Stimulated activated CD8-positive, alpha-beta memory T cell treated with anti-CD3 and anti-CD28 coated beads, Interleukin-2, amount 100 ng/mL, for 48 hours (primary cell): ENCODE results near the gene TRIM17.

Experiments
- DNase-seq, 2 donors: peaks; one replicate each; pipeline ENCODE4 v3.0.0-alpha.2; 2020; ENCODE audit warnings: low read depth in 2 of 2

TRIM17 gene, protein sequence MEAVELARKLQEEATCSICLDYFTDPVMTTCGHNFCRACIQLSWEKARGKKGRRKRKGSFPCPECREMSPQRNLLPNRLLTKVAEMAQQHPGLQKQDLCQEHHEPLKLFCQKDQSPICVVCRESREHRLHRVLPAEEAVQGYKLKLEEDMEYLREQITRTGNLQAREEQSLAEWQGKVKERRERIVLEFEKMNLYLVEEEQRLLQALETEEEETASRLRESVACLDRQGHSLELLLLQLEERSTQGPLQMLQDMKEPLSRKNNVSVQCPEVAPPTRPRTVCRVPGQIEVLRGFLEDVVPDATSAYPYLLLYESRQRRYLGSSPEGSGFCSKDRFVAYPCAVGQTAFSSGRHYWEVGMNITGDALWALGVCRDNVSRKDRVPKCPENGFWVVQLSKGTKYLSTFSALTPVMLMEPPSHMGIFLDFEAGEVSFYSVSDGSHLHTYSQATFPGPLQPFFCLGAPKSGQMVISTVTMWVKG

DNA sequence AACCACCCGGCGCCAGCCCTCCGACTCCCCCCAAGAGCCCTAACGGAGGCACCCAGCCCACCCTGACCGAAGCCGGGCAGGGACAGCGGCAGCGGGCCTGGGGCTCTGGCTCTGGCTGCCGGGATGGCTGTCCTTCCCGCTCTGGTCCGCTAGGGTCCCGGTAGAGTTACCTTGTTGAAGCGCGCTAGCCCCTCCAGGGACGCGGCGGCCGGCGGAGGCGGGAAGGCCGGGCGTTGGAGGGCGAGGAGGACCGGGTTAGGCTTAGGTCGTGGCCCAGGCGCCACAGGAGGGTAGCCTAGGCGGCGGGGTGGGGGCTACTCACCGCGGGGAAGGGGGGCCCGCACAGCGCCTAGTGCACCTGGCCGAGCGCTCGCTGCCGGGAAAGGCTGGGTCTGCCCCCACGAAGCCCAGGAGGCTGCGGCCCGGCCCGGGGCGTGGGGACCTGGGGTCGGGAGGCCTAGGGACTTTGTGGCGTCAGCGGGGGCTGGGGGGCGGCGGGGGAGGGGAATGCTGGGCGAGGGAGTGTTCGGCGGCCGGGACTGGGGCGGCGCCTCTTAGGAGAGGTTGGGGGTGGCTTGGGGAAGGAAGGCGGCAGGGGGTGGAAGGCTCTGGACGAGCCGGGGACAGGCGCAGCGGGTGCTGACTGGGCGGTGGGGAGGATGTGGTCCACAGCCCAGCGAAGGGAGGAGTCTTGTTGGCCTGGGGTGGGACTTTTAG is at the start of gene TRIM17:
TRIM17 (minus strand) TSS at position 645 of the 717 bp plus-strand sequence. CDS start 1,789 bp downstream, outside the sequence.
- no peak for DNase-seq

DNA sequence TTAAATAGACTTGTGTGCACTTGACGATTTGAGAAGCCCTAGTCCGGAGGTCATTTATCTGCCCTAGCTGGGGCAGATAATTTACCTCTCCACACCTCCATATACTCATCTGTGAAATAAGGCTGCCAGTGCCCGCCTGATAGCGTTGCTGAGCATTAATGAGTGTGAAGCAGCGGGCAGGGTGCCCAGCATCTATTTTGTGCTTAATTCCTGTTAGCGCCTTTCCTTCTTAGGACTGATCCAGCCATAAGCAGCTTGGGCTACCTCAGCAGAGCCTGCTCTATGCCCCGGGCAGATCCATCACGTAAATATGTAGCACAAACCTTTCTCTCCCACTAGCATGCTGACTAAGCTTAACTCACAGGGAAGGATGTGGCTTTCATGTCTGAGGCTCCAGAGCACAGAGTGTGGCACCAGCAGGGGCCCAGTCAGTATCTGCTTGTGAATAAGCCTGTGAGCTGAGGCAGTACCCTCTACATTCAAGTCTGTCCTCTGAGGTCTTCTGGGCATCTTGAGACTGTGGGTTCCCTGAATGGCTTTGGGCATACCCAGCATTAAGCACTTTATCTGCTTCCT is 49.0 kb upstream of the TRIM17 start:
- DNase-seq: no peak

DNA sequence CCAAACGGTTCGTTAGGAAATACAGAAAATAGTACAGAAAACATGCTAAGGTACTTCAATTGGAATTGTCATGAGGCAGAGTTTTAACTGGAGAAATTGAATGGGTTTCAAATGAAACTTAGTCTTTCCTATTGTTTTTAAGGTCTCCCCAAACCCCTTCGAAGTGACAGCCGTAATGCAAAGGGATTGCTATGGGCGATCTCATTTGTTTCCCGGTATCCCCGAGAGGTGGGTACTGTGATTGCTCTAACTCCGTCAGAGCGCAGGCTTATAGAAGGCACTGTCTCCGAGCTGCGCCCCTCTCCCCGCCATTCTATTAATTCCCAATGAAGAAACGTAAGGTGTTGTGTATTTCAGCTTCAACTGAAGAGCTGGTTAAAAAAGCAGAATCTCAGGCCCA is 48.5 kb upstream of the TRIM17 start:
- DNase-seq: no peak

DNA sequence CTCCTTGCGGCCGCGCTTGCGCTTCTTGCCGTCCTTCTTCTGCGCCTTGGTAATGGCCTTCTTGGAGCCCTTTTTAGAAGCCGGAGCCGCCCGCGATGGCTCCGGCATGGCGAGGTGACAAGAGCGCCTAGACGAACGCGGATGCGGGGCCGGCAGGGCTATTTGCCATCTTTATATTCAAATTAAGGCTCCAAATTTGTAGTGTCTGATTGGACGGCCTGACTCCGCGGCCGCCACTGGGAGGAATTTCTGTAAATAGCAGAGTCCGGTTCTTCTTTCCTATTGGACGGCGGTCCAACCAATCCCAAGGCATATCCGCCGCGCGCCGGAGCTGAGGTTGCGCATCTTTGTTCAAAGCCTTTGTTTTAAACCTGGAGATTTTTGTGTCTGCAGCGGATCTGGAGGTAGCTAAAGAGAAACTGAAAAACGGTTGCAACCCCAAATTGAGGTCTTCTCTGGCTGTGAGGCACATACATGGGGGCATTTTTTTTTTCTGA is 47.9 kb upstream of the TRIM17 start:
- DNase-seq: peak; percentile 80 to 82

DNA sequence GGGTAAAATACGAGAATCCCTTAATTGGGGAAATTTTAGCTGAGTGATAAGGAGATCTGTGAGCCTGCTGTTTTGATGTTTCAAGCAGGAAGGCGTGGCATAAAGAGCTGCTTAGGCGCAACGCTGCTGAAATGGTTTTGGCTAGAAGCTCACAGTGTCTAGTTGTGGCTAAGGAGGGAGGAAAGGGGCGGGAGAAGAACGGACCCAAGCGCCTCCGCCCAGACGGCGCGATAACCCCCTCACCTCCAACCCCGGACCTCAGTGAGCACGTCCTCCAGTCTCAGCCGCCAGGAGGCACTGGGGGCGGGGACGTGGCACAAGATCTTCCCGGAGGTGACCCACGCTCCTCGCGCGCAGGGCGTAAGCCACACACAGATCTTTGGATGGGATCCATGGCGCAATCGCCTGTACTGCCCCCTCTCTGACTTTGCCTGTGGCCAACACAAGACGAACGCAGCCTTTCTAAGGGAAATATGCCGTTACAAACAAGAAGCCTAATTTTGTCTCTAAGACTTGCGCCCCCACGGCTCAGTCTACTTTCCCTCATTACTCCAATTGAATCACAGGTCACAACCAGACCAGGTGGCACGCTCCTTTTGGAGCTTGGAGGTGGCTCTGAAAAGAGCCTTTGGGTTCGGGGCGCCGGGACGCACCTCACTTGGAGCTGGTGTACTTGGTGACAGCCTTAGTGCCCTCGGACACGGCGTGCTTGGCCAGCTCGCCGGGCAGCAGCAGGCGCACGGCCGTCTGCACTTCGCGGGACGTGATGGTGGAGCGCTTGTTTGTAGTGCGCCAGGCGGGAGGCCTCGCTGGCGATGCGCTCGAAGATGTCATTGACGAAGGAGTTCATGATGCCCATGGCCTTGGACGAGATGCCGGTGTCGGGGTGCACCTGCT is 47.1 kb upstream of the TRIM17 start:
- DNase-seq: peak; percentile 62 to 70

DNA sequence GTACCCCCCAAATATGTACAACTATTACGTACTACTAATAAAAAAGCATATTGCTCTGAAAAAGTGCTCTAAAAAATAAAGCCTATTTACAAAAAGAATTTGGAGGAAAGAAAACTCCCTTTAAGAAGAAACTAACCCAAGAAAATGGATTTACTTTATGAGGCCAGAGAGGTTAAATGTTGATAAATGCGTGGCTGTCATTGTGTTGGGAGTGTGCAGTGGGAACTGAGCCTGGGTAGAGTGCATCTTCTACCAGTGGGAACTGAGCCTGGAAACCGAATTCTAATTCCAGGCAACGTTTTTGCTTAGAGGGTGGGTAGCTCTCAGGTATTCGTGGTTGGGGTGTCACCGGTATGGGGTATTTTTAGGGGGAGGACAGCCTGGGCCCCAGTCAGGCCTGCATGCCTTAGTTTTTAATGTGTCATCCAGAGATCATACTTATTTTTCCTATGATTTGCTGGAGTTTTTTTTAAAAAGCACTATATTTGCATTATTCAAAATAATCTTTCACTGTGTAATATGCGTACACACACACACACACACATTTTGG is 46.4 kb upstream of the TRIM17 start:
- DNase-seq: no peak

DNA sequence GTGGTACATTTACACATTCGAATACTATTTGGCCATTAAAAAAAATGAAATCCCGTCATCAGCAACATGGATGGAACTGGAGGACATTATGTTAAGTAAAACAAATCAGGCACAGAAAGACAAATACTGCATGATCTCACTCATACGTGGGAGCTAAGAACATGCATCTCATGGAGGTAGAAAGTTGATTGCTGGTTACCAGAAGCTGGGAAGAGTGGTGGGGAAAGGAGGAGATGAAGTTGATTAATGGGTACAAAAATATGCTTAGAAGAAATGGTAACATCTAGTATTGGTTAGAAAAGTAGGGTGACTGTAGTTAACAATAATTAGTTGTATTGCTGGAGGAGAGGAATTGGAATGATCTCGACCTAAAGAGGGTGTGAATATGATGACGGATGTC is 45.9 kb upstream of the TRIM17 start:
- DNase-seq: no peak

DNA sequence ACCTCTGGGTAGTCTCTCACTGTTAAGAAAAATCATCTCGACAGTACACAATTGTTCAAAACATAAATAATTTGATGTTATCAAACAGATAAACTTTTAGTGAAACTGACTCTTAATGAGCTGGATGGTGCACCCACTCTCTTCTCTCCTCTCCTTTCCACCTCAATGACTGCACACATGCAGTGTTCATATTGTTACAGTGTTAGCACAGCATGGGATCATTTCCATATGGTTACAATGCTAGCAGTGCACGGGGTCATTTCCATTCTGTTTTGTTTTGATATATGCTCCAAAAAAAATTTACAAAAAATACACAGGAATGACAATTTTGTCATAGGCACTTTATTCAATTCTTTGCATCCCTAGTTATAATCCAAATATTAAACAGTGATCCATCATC is 44.2 kb upstream of the TRIM17 start:
- no peak for DNase-seq

DNA sequence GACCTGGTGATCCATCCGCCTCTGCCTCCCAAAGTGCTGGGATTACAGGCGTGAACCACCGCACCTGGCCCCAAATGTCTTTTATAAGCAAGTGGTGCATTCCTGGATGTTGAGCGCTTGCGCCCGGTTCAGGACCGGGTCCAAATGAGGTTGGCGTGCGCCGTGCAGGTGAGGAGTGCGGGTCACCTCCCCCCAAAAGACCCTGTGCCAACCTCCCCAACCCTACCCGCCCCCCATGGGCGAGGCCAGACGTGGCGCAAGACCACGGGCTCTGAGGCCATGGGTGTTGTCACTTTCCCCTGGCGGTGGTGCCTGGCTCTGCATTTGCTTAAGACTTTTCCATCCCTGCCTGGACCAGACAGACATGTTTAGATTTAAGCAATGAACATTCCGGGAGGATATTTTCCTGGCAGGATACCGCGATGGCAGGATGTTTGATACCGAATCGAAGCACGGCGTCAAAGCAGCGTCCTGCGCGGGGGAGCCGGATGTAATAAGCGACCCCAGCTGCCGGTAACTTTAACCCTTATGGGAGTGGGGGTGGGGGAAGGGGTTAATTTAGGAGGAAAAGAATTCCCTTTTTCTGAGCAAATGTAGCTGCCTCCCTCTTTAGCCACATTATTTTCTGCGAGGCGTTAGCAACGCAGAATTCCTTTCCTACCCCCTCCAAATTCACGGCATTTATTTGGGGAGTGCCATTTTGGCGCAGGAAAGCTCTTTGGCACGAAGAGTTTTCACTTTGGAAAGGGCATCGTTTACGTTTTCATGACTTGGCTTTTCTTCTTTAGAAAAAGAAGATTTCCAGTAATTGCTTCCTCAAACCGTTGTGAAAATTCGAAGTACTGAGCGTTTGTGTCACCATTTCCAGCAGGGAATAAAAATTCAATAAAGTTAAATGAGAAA is 42.7 kb upstream of the TRIM17 start:
- peak; percentile 46 to 56 for DNase-seq

DNA sequence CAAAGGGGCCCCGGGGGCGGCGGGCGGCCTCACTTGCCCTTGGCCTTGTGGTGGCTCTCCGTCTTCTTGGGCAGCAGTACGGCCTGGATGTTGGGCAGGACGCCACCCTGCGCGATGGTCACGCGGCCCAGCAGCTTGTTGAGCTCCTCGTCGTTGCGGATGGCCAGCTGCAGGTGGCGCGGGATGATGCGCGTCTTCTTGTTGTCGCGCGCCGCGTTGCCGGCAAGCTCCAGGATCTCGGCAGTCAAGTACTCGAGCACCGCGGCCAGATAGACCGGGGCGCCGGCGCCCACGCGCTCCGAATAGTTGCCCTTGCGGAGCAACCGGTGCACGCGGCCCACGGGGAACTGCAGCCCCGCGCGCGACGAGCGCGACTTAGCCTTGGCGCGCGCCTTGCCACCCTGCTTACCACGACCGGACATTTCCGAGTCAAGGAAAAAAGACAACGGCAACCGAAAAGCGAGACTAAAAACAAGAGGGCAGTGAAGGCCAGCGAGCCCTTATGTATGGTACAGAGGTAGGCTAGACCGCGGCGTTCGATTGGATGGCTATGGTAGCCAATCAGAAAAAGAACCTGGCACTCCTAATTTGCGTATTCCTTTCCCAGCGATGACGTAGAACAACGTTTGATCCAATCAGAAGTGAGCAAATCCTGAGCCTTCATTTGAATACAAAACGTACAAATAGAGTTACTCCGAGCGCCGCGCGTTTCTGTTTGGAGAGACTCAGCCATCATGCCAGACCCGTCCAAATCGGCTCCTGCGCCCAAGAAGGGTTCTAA is 40.9 kb upstream of the TRIM17 start:
- peak; percentile 73 to 76 for DNase-seq

DNA sequence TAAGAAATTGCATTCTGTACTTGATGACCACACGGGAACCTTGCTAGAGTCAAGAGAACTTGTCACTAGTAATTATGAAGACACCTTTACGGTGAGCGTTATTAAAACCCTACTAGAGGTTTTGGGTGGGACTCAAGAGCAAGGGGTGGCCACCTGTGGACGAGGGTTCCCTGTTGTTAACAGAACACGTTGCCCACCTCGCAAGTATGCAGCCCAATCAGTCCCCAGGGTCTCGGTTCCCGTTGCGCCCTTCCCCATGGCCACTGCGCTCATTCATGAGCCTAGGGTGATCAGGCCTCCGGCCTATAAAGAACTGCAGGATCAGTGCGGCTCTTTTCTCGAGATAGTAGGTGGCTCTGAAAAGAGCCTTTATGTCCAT is 40.3 kb upstream of the TRIM17 start:
- no peak for DNase-seq

DNA sequence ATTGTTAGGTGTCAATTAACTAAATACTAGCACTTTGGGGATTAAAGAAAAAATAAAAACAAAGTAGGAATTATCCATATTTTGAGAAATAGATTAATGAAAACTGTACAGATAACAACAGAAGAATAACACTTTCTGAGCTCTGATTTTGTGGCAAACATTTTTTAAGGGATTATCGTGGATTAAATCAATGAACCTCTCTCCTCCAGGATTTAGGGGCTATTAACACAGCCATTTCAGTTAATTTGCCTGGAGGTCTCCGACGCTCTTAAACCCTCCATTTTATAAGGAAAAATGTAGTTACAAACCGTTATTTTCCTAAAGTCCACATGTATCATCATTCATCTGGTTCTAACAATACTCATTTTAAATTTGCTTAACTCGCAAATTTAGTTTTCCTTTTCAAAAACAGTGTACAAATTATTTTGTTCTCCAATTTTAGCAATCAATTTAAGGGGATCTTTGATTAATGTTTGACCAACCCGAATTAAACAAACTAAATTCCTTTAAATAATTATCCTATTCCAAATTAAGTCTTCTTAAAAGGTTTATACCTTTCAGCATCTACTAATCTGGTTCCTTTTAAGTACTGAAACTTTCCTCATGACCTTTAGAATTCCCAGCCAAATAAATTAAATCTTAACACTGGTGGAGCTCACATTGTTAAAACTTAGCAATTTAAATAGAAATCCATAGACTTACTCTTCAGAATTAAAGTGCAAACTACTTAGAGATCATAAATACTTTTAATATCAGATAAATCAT is 39.8 kb upstream of the TRIM17 start:
- DNase-seq: no peak

DNA sequence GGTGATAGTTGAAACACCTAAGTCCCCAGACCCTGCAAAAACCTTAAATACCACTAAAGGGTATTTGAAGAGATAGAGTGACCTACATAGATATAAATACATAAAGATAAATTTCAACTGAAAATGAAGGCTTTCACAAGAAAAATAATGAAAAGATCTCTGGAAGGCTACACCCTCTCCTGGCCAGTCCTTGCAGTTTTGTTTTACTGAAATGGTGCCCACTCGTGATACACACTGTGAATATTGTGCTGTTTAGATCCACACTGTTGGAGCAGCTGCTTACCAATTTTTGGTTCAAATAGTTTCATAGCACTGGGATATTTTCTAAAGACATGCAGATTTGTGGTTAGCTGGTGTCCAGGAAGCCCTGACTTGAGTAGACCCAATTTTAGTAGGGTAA is 39.1 kb upstream of the TRIM17 start:
- no peak for DNase-seq

DNA sequence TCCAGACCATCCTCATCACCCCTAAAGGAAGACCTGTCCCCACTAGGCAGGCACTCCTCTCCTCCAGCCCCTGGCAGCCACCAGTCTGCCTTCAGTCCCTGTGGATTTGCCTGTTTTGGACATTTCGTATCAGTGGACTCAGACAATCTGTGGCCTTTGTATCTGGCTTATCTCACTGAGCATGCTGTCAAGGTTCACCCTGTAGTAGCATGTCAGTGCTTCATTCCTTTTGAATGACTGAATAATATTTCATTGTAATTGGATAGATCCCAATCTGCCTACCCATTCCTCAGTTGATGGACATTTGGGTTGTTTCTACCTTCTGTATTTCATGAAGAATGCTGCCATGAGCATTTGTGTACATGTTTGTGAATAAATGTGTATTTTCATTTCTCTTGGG is 37.6 kb upstream of the TRIM17 start:
- no peak for DNase-seq

DNA sequence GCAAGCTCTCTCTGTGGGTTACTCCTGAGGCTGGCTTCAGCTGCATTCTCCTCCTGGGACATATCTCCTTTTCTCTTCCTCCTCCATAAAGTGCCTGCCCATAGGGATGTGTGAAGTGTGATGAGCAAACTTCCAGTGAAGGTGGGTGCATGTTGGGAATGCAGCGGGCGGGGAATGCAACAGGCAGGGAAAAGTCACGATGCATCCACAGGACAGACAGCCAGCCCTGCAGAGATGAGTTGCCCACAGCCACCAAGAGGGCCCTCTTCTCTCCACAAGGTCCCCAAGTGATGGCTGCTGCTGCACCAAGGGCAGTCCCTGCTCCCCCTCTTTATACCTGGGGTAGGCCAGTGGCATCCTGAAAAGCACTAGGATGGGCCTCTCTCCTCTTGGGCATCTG is 37.0 kb upstream of the TRIM17 start:
- no peak for DNase-seq

DNA sequence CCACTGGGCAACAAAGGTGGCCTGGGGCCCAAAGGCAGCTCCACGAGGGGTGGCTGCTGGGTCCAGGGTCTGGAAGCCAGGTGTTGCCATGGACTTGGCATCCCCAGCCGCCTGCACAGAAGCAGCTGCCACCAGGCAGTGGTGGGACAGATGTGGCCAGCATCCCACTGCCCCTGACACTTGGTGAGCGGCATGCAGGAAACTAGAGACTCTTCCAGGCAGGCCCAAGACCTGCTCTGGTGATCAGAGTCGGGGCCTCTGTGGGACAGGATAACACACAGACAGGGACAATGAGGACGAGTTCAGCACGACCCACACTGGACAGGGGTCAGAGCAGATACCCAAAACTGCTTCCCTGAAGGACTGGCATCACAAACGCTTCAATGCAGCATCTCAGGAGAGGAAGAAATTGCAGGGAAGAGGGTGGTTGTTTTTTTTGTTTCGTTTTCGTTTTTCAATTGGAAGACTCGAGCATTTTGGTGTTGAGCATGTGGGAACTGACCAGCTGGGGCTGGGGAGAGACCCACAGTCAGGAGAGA is 36.4 kb upstream of the TRIM17 start:
- no peak for DNase-seq

DNA sequence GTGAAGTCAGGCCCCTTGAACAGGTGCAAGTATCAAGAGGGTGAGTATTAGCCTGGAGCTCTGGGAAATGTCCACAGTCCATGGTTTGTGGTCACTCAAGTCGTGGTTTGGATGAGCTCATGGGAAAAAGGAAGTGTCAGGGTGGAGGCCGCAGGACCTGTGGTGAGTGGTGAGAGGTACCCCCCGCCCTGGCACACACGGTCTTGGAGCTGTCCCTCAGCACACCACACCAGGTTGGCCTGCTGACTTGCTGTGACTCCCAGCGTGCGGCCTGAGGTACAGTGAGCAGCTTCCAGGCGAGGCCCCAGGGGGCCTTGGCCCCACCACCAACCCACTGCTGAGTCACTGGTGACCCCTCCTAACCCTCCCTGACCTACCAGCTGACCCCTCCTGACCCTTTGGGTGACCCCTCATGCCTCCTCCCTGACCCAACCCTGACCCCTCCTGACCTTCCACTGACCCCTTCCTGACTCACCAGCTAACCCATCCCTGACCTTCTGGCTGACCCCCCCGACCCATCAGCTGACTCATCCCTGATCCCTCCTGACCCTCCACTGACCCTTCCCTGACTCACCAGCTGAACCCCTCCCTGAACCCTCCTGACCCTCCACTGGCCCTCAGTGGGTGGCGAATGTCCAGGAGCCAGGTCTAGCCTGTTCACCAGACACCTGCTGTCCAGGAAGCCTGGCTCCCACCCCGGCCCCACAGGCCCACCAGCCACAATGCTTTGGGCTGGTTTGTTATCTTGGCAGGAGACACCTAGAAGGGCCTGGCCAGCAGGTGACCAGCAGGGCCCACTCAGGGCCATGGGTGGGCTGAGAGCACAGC is 35.7 kb upstream of the TRIM17 start:
- DNase-seq: no peak
